ENCODE data around the gene CSNK2A2.

DNA sequence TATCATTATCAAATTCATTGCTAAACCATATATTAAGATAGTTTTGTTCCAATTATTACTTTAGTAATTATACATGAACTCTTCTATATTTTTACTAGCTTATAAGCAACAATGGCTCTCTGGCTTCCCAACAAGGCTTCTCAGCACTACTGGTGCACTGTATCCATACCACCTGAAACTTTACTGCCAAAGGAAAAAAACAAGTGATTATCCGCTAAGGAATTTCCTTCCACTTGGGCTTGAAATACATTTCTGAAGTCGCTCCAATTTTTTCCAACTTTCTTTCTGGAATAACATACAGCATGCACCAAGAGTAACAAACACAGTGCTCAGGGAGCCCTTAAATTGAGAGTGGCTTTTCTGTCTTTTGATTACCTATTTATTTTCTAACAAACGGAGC, 2.1 kb downstream of the CSNK2A2 start:
- TF ChIP-seq POLR2A (IDR thresholded peaks at IDR 0.05; ENCODE audit: low read length) (no peak), GATA1 (IDR thresholded peaks at IDR 0.05; ENCODE audit: low read depth, low read length) (no peak)
